WTC11 (cell line): Measurements from ENCODE around the gene CERS5. TPM values are rescaled to one million over a fixed set of nuclear protein-coding genes. Genes with fewer than 3 reads are reported as not detected.

Experiments used
- ATAC-seq: fragments of 200-7000 bp; cut with Tn5 transposase; 2 replicates; pipeline ENCODE4 v1.10.0; 2021; ENCODE audit warnings: mild to moderate bottlenecking, moderate library complexity
- CTCF ChIA-PET: fragments of 300-600 bp; sonication (Branson Sonifier 250); formaldehyde crosslinking; loops from one replicate; lab custom pipeline; 2021; ENCODE audit warnings: antibody characterized with exemption; lab: Charles Lee
- POLR2A ChIA-PET: fragments of 350-600 bp; sonication (Branson Sonifier 250); formaldehyde crosslinking; loops from one replicate; lab custom pipeline; 2021; ENCODE audit warnings: antibody characterized with exemption; lab: Charles Lee
- DNase-seq: peaks from one replicate; pipeline ENCODE4 v3.0.0; 2021; ENCODE audit warnings: low spot score
- H3K27ac Mint-ChIP-seq: 2 replicates; pipeline ENCODE4 v1.8.0; 2021; ENCODE audit warnings: mixed read lengths
- H3K27me3 Mint-ChIP-seq: 2 replicates; pipeline ENCODE4 v1.8.0; 2021; ENCODE audit warnings: low read depth, mild to moderate bottlenecking, moderate library complexity, mixed read lengths
- H3K36me3 Mint-ChIP-seq: 2 replicates; pipeline ENCODE4 v1.8.0; 2021; ENCODE audit warnings: mixed read lengths
- H3K4me1 Mint-ChIP-seq: 2 replicates; pipeline ENCODE4 v1.8.0; 2022; ENCODE audit warnings: mixed read lengths
- H3K4me3 Mint-ChIP-seq: 2 replicates; pipeline ENCODE4 v1.8.0; 2021; ENCODE audit warnings: mild to moderate bottlenecking, moderate library complexity, mixed read lengths
- H3K9me3 Mint-ChIP-seq: 2 replicates; pipeline ENCODE4 v1.8.0; 2021; ENCODE audit warnings: mixed read lengths
- AFF4 ChIP-seq: sonication (generic); formaldehyde crosslinking; IDR thresholded peaks from 2 replicates; pipeline ENCODE4 v1.8.1; 2023; ENCODE audit warnings: mild to moderate bottlenecking, missing genetic modification reagents, borderline replicate concordance
- GABPB1 ChIP-seq: sonication (generic); formaldehyde crosslinking; IDR thresholded peaks from 2 replicates; pipeline ENCODE4 v1.8.1; 2023; ENCODE audit warnings: mild to moderate bottlenecking, missing genetic modification reagents
- IRF2 ChIP-seq: sonication (generic); formaldehyde crosslinking; IDR thresholded peaks from 2 replicates; pipeline ENCODE4 v1.8.0; 2022; ENCODE audit warnings: low read depth, missing genetic modification reagents, borderline replicate concordance
- JAZF1 ChIP-seq: fragments of 250-450 bp; sonication (Bioruptor Pico); IDR thresholded peaks from 2 replicates; pipeline ENCODE4 v1.9.0; 2021; ENCODE audit warnings: moderate library complexity, mild to moderate bottlenecking, inconsistent platforms
- JUN ChIP-seq: sonication (generic); formaldehyde crosslinking; IDR thresholded peaks from 2 replicates; pipeline ENCODE4 v1.8.0; 2023; ENCODE audit warnings: mild to moderate bottlenecking, missing genetic modification reagents
- PREB ChIP-seq: sonication (generic); formaldehyde crosslinking; IDR thresholded peaks from 2 replicates; pipeline ENCODE4 v1.8.1; 2022; ENCODE audit warnings: mild to moderate bottlenecking, missing genetic modification reagents, moderate library complexity, borderline replicate concordance
- RELA ChIP-seq: sonication (generic); formaldehyde crosslinking; IDR thresholded peaks from 2 replicates; pipeline ENCODE4 v1.8.1; 2022; ENCODE audit warnings: missing genetic modification reagents, mild to moderate bottlenecking, borderline replicate concordance
- SMAD3 ChIP-seq: sonication (generic); formaldehyde crosslinking; IDR thresholded peaks from 2 replicates; pipeline ENCODE4 v1.8.0; 2022; ENCODE audit warnings: missing genetic modification reagents, mild to moderate bottlenecking, borderline replicate concordance
- SOX15 ChIP-seq: fragments of 250-450 bp; sonication (Bioruptor Pico); IDR thresholded peaks from 2 replicates; pipeline ENCODE4 v1.9.0; 2021; ENCODE audit warnings: mild to moderate bottlenecking
- USF2 ChIP-seq: sonication (generic); formaldehyde crosslinking; IDR thresholded peaks from 2 replicates; pipeline ENCODE4 v1.8.1; 2023; ENCODE audit warnings: mild to moderate bottlenecking, missing genetic modification reagents, moderate library complexity
- ZNF317 ChIP-seq: sonication (generic); formaldehyde crosslinking; IDR thresholded peaks from 2 replicates; pipeline ENCODE4 v1.8.1; 2023; ENCODE audit warnings: low read depth, mild to moderate bottlenecking, moderate library complexity, missing genetic modification reagents, borderline replicate concordance
- ZNF416 ChIP-seq: fragments of 250-450 bp; sonication (Bioruptor Pico); IDR thresholded peaks from 2 replicates; pipeline ENCODE4 v1.9.0; 2021; ENCODE audit warnings: mild to moderate bottlenecking, inconsistent platforms
- ZNF423 ChIP-seq: fragments of 250-450 bp; sonication (Bioruptor Pico); IDR thresholded peaks from 2 replicates; pipeline ENCODE4 v2.1.2; 2022; ENCODE audit warnings: mild to moderate bottlenecking, moderate library complexity
- ZSCAN18 ChIP-seq: fragments of 250-450 bp; sonication (Bioruptor Pico); IDR thresholded peaks from 2 replicates; pipeline ENCODE4 v2.1.2; 2022; ENCODE audit warnings: mild to moderate bottlenecking, moderate library complexity
- total RNA-seq: library from RNA; stranded (reverse); gene quantifications from 3 replicates; pipeline ENCODE4 v1.2.3, GENCODE V29; 2021
- TF ChIP-seq, protein P1 (sequence below): sonication (generic); formaldehyde crosslinking; IDR thresholded peaks from 2 replicates; pipeline ENCODE4 v1.8.1; 2023; ENCODE audit warnings: mild to moderate bottlenecking, moderate library complexity, missing genetic modification reagents
- TF ChIP-seq, protein P2 (sequence below): sonication (generic); formaldehyde crosslinking; IDR thresholded peaks from 2 replicates; pipeline ENCODE4 v1.8.1; 2022; ENCODE audit warnings: missing genetic modification reagents, borderline replicate concordance

CERS5 gene
- total RNA-seq, 1 experiment from 2014 or later: 55.8 TPM

DNA sequence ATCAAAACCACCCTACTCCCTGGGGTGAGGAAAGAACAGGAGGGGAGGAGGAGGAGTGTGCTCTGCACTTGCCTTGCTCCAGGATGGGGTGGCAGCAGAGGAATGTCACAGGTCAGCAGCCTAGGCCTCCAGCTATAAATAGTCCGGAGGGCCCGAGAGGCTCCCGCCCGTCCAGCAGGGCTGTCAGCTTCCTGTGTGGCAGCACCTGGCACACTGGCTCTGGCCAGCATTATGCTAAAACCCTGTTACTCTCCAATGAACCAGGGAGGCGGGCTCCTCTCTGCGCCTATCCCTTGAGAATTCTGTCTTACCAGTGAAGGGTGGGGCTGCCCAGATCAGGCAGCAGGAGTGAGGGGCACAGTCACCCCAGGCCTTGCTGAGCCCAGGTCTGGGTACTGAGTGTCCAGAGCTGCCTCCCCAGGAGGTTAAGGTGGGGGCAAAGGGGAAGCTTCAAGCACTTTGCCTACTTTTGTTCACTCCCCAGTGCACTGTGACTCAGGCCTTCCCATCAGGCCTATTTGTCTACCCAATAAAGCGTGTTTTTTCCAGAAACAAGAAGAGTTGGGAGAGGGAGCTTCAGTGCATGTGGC, 56.3 kb downstream of the CERS5 start (continued):
- TF ChIP-seq ZSCAN18 (no peak), AFF4 (CRISPR knock-in tag) (no peak)
- TF ChIP-seq, protein P1, sequence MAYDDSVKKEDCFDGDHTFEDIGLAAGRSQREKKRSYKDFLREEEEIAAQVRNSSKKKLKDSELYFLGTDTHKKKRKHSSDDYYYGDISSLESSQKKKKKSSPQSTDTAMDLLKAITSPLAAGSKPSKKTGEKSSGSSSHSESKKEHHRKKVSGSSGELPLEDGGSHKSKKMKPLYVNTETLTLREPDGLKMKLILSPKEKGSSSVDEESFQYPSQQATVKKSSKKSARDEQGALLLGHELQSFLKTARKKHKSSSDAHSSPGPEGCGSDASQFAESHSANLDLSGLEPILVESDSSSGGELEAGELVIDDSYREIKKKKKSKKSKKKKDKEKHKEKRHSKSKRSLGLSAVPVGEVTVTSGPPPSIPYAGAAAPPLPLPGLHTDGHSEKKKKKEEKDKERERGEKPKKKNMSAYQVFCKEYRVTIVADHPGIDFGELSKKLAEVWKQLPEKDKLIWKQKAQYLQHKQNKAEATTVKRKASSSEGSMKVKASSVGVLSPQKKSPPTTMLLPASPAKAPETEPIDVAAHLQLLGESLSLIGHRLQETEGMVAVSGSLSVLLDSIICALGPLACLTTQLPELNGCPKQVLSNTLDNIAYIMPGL (CRISPR knock-in tag): no peak

DNA sequence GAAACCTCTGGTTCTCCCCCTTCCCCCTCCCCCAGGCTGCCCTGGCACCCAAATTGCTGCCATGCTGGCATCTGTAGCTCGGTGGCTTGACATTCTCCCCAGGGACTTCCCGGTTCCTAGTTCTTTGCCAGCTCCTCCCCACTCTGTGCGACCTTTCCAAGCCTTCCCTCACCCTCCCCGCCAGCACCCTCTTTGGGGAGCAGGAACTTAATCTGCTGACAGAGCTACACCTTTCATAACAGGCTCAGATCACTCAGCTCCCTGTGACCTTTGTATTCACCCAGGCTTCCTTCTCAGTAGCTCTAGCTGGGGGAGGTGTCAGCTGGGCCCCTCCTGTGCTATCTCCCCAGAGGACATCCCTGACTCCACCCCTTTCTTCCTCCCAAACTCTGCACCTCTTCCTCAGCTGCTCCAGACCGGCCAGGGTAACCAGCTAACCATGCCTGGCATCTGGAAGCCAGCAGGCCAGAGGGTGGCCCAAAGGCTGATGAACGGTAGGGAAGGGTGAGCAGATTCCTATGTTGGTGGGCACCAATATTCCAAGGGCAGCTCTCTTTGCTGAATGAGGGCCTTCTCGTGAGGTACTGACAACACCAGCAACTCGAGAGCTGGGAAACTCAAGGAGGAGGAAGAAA, 56.9 kb downstream of the CERS5 start:
- H3K36me3 Mint-ChIP-seq: no peaks in the 10 kb centered on the region
- CTCF ChIA-PET: interaction anchor here (0.5 to 4.8 kb wide), 30 partner anchors 8 to 1154 kb away, joined by 3 to 165 read pairs (median 10); partner anchors contain the start of genes CERS5, GPD1, LIMA1 and SMARCD1

GRCh38 chr12:50109319-50109718, 57.9 kb downstream of the CERS5 start:
- Mint-ChIP-seq H3K4me1 (peaks cover 21% of the 10 kb centered on the region), H3K4me3 (no peak overlapping the region), H3K27me3 (no peaks in the 10 kb centered on the region), H3K9me3 (no peaks in the 10 kb centered on the region), H3K36me3 (no peaks in the 10 kb centered on the region), H3K27ac (no peak overlapping the region)
- no peak for DNase-seq
- ChIA-PET POLR2A (interaction anchor here (4.2 kb wide), 1 partner anchor 58 kb away, joined by 50 read pairs; the partner anchor contains the start of gene CERS5), CTCF (interaction anchor here (0.6 to 4.8 kb wide), 7 partner anchors 7 to 204 kb away, joined by 3 to 165 read pairs (median 23); partner anchors contain the start of genes GPD1 and LIMA1)
- ATAC-seq: no peak
- TF ChIP-seq ZNF423 (CRISPR knock-in tag) (no peak), SOX15 (CRISPR knock-in tag) (no peak), IRF2 (no peak), RELA (CRISPR knock-in tag) (no peak), USF2 (no peak), ZNF416 (no peak), JAZF1 (CRISPR knock-in tag) (no peak), PREB (no peak), JUN (no peak), GABPB1 (CRISPR knock-in tag) (no peak)

More for the DNA sequence above, 56.9 kb downstream of the CERS5 start:
- H3K9me3 Mint-ChIP-seq: no peaks in the 10 kb centered on the region
- POLR2A ChIA-PET: interaction anchor here (1.5 to 4.2 kb wide), 4 partner anchors 9 to 57 kb away, joined by 3 to 50 read pairs (median 13); partner anchors contain the start of genes CERS5 and SMARCD1
- ATAC-seq (no peak), DNase-seq (no peak)
- peak overlapping the region; percentile 89 for H3K27ac Mint-ChIP-seq
- H3K4me1 Mint-ChIP-seq: peaks cover 19% of the 10 kb centered on the region
- H3K4me3 Mint-ChIP-seq: peak overlapping the region; percentile 27; the same call in 1 of the 2 replicates
- no peaks in the 10 kb centered on the region for H3K27me3 Mint-ChIP-seq
- no peak for TF ChIP-seq SMAD3
- TF ChIP-seq, protein P2, sequence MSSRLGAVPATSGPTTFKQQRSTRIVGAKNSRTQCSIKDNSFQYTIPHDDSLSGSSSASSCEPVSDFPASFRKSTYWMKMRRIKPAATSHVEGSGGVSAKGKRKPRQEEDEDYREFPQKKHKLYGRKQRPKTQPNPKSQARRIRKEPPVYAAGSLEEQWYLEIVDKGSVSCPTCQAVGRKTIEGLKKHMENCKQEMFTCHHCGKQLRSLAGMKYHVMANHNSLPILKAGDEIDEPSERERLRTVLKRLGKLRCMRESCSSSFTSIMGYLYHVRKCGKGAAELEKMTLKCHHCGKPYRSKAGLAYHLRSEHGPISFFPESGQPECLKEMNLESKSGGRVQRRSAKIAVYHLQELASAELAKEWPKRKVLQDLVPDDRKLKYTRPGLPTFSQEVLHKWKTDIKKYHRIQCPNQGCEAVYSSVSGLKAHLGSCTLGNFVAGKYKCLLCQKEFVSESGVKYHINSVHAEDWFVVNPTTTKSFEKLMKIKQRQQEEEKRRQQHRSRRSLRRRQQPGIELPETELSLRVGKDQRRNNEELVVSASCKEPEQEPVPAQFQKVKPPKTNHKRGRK (CRISPR knock-in tag): no peak
- peak; percentile 40; the same call in 1 of the 2 replicates for TF ChIP-seq GABPB1 (CRISPR knock-in tag)
- no peak for TF ChIP-seq ZNF317 (CRISPR knock-in tag)
- TF ChIP-seq PREB: 0 out of 2 replicates have a peak, but pooled peaks have one; percentile 53
